ENCODE results near the gene BTBD1.
"Not testable (repeated sequence)": the region's sequence is repeated elsewhere in the genome, so short reads cannot be mapped to it uniquely, and the experiment has no call there.

The BTBD1 gene

DNA sequence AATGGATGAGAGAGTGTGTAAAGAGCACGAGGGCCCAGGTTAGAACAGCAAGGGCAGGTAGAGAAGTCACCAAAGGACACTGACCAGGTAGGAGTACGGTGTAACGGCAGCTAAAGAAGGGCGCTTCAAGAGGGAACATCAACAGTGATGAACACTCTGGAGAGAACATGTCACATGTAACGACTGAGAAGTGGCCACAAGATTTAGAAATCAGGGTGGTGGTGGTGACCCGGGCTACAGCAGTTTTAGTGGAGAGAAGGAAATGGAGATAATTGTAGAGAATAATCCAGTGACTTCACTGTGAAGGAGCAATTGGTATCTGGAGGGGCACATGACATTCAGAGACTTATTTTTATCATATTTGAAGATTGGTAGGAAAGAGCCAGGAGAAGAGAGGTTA lies 54.4 kb downstream of the BTBD1 start:
- no peak for DNase-seq (ENCODE audit: low read depth, low spot score)
- TF ChIP-seq, protein P1, sequence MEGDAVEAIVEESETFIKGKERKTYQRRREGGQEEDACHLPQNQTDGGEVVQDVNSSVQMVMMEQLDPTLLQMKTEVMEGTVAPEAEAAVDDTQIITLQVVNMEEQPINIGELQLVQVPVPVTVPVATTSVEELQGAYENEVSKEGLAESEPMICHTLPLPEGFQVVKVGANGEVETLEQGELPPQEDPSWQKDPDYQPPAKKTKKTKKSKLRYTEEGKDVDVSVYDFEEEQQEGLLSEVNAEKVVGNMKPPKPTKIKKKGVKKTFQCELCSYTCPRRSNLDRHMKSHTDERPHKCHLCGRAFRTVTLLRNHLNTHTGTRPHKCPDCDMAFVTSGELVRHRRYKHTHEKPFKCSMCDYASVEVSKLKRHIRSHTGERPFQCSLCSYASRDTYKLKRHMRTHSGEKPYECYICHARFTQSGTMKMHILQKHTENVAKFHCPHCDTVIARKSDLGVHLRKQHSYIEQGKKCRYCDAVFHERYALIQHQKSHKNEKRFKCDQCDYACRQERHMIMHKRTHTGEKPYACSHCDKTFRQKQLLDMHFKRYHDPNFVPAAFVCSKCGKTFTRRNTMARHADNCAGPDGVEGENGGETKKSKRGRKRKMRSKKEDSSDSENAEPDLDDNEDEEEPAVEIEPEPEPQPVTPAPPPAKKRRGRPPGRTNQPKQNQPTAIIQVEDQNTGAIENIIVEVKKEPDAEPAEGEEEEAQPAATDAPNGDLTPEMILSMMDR (IDR thresholded peaks at IDR 0.05; ENCODE audit: low read depth, low read length) = no peak

DNA sequence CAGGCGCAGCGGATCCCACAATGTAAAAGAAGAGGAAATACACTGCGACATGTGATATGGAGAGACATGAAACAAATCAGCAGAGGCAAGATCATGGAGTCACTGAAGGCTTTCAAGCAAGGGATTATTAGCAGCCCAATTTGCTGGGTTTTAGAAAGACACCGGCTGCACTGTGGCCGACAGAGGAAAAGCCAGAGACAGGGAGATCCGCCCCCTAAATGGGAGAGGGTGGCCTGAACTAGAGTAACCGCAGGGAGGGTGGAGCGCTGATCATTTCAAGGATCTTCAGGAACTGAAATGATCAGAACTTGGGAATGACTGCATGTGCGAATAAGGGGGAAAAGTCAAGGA lies 55.0 kb downstream of the BTBD1 start:
- in situ Hi-C loops (cut with HindIII; ENCODE audit: low sequenced_read_pairs) = loop anchor here (25.0 kb wide), 1 partner anchor 475 kb away; the partner anchor contains the start of gene RPS17
- peak overlapping the region; percentile 95 for H3K4me3 ChIP-seq (ENCODE audit: low read depth, low read length)
- TF ChIP-seq, protein P1 (IDR thresholded peaks at IDR 0.05; ENCODE audit: low read depth, low read length) = no peak
- DNase-seq (ENCODE audit: low read depth, low spot score) = no peak

More for the DNA sequence above, 54.4 kb downstream of the BTBD1 start:
- no peak overlapping the region for H3K4me3 ChIP-seq (ENCODE audit: low read depth, low read length)
- in situ Hi-C loops (cut with HindIII; ENCODE audit: low sequenced_read_pairs) = loop anchor here (25.0 kb wide), 1 partner anchor 475 kb away; the partner anchor contains the start of gene RPS17

DNA sequence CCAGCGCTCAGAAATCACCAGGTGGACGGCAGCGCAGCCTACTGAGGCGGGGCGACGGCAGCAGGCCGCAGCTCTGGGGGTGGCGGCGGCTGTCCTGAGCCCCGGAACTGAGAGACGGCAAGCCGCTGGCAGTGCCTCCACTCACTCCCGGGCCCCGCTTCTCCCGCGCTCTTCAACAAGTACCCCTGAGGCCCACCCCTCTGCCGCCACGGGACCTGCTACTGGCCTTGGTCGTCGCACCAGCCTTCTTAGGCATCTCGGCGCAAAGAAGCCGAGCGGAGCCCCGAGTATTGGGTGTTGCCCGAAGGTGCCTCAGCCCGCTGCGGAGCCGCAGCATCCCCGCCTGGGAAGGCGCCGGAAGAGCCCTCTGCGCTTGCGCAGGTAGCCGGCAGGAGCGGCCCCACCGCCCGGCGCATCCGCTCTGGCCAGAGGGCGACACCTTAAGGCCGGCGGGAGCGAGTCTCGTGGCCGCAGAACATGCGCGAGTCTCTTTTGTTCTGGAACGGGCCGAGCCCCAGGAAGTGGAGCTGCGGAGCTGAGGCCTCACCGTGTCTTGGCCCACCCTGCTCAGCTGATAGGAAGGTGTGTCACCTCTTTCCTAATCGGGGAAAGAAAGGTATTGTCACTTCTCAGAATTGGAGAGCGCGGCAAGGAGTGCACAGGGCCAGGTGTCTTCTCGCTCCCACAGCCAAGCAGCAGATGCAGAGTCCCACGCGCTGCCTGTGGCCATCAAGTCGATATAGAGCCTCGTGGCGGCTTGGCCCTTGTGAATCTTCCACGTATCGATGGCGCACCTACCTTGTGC lies 55.6 kb downstream of the BTBD1 start, which contains the start of gene C15orf40:
Gene C15orf40 (minus strand): TSS at position 369 of the 805 bp plus-strand sequence. CDS start 32 bp downstream, at position 337.
- TF ChIP-seq, protein P1 (IDR thresholded peaks at IDR 0.05; ENCODE audit: low read depth, low read length) = peak; percentile 71

DNA sequence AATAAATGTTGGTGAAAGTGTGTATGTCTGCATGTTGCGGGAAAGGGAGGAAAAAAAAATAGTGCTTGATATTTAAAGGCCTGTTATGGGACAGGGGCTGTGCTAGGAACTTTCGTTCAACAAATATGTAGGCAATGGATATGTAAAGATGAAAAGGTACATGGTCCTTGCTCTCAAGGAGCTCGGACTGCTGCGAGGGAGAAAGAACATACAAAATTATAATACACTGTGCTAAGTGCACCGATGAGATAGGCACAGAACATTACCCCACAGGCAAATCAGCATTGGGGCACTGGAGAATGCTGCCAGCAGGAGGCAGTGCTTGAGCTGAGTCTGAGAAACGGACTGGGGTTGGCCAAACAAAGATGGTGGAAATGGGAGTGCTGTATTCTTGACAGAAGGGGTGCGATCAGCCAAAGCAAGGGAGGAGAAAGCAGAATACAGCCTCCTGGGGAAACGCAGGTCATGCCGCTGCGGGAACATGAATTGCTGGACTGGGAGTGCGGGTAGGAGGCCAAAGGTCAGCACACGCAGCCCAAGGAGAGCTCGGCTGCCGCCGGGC lies 56.3 kb downstream of the BTBD1 start:
- DNase-seq (ENCODE audit: low read depth, low spot score) = peak; percentile 79
- in situ Hi-C loops (cut with HindIII; ENCODE audit: low sequenced_read_pairs) = loop anchor here (25.0 kb wide), 1 partner anchor 473 kb away; the partner anchor contains the start of gene RPS17
- TF ChIP-seq, protein P1 (IDR thresholded peaks at IDR 0.05; ENCODE audit: low read depth, low read length) = peak; percentile 93

More for the DNA sequence above, 55.6 kb downstream of the BTBD1 start, which contains the start of gene C15orf40:
- peak within 1 kb of the TSS; percentile 95 for H3K4me3 ChIP-seq (ENCODE audit: low read depth, low read length)
- DNase-seq (ENCODE audit: low read depth, low spot score) = peak; percentile 90
- in situ Hi-C loops (cut with HindIII; ENCODE audit: low sequenced_read_pairs) = loop anchor here (25.0 kb wide), 1 partner anchor 474 kb away; the partner anchor contains the start of gene RPS17

DNA sequence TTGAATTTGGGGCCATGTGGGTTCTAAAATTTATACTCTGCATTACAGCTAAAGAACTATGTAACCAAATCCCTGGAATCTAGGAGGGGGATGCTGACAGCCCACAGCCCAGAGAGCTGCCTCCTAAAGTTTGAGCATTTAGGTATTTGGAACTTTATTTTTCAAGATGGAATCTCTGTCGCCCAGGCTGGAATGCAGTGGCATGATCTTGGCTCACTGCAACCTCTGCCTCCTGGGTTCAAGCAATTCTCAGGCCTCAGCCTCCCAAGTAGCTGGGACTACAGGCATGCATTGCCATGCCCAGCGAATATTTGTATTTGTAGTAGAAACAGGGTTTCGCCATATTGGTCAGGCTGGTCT lies 66.4 kb downstream of the BTBD1 start:
- not testable (repeated sequence) for H3K4me3 ChIP-seq (ENCODE audit: low read depth, low read length); DNase-seq (ENCODE audit: low read depth, low spot score)
- in situ Hi-C loops (cut with HindIII; ENCODE audit: low sequenced_read_pairs) = loop anchor here (25.0 kb wide), 1 partner anchor 463 kb away; the partner anchor contains the start of gene RPS17

More for the DNA sequence above, 56.3 kb downstream of the BTBD1 start:
- peak overlapping the region; percentile 95 for H3K4me3 ChIP-seq (ENCODE audit: low read depth, low read length)

DNA sequence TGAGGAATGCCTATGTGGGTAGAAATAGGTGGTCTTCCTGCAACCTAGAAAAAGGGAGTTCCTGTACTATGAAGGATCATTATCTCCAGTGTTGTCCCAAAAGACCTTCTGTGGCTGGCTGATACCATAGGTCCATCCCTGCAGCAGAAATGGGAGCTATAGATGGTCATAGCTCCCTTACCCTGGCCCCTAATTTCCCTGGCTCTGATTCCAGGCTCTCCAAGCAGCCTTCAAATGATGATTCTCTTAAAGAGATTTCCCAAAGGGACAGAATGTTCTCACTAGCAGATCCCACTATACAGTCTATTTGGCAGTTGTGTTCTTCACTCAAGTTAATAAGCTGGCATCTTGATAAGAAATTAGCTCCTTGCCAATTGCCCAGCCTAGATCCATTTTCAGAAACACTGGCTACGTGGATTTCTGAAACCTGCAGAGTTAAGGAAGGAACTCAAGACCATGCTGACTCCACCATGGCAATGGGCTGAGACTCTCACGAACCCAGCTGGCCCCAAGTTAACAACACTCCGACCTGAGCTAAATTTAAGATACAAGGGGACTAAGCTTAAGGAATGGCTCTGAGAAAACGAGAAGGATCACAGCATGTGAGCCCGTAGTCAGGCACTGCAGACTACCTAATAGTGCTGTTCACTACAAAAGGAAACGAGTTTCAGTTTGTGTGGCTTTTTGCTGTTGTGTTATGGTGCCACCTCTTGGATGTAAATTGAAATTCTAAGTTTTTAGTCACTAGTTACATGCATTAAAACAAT lies 67.0 kb downstream of the BTBD1 start:
- TF ChIP-seq, protein P1 (IDR thresholded peaks at IDR 0.05; ENCODE audit: low read depth, low read length) = peak; percentile 45
- H3K4me3 ChIP-seq (ENCODE audit: low read depth, low read length) = peak overlapping the region; percentile 33
- in situ Hi-C loops (cut with HindIII; ENCODE audit: low sequenced_read_pairs) = loop anchor here (25.0 kb wide), 1 partner anchor 463 kb away; the partner anchor contains the start of gene RPS17
- peak; percentile 73 for DNase-seq (ENCODE audit: low read depth, low spot score)

Measured in astrocyte of the spinal cord (primary cell).